WTC11 (cell line): Measurements from ENCODE around the gene RNF150. TPM values are rescaled to one million over a fixed set of nuclear protein-coding genes. Genes with fewer than 3 reads are reported as not detected.

Source experiments
- ATAC-seq: fragments of 200-7000 bp; cut with Tn5 transposase; 2 replicates; pipeline ENCODE4 v1.10.0; 2021; ENCODE audit warnings: mild to moderate bottlenecking, moderate library complexity
- CTCF ChIA-PET: fragments of 300-600 bp; sonication (Branson Sonifier 250); formaldehyde crosslinking; loops from one replicate; lab custom pipeline; 2021; ENCODE audit warnings: antibody characterized with exemption; lab: Charles Lee
- POLR2A ChIA-PET: fragments of 350-600 bp; sonication (Branson Sonifier 250); formaldehyde crosslinking; loops from one replicate; lab custom pipeline; 2021; ENCODE audit warnings: antibody characterized with exemption; lab: Charles Lee
- DNase-seq: peaks from one replicate; pipeline ENCODE4 v3.0.0; 2021; ENCODE audit warnings: low spot score
- H3K27ac Mint-ChIP-seq: 2 replicates; pipeline ENCODE4 v1.8.0; 2021; ENCODE audit warnings: mixed read lengths
- H3K27me3 Mint-ChIP-seq: 2 replicates; pipeline ENCODE4 v1.8.0; 2021; ENCODE audit warnings: low read depth, mild to moderate bottlenecking, moderate library complexity, mixed read lengths
- H3K36me3 Mint-ChIP-seq: 2 replicates; pipeline ENCODE4 v1.8.0; 2021; ENCODE audit warnings: mixed read lengths
- H3K4me1 Mint-ChIP-seq: 2 replicates; pipeline ENCODE4 v1.8.0; 2022; ENCODE audit warnings: mixed read lengths
- H3K4me3 Mint-ChIP-seq: 2 replicates; pipeline ENCODE4 v1.8.0; 2021; ENCODE audit warnings: mild to moderate bottlenecking, moderate library complexity, mixed read lengths
- H3K9me3 Mint-ChIP-seq: 2 replicates; pipeline ENCODE4 v1.8.0; 2021; ENCODE audit warnings: mixed read lengths
- ARID4B ChIP-seq: sonication (generic); formaldehyde crosslinking; IDR thresholded peaks from 2 replicates; pipeline ENCODE4 v1.8.0; 2023; ENCODE audit warnings: missing genetic modification reagents, mild to moderate bottlenecking, borderline replicate concordance
- ETV6 ChIP-seq: sonication (generic); formaldehyde crosslinking; IDR thresholded peaks from 2 replicates; pipeline ENCODE4 v1.8.1; 2022; ENCODE audit warnings: mild to moderate bottlenecking, missing genetic modification reagents
- FOXK1 ChIP-seq: sonication (generic); formaldehyde crosslinking; IDR thresholded peaks from 2 replicates; pipeline ENCODE4 v1.8.0; 2022; ENCODE audit warnings: mild to moderate bottlenecking, moderate library complexity, missing genetic modification reagents
- GABPB1 ChIP-seq: sonication (generic); formaldehyde crosslinking; IDR thresholded peaks from 2 replicates; pipeline ENCODE4 v1.8.1; 2023; ENCODE audit warnings: mild to moderate bottlenecking, missing genetic modification reagents
- IRF2 ChIP-seq: sonication (generic); formaldehyde crosslinking; IDR thresholded peaks from 2 replicates; pipeline ENCODE4 v1.8.0; 2022; ENCODE audit warnings: low read depth, missing genetic modification reagents, borderline replicate concordance
- SMAD4 ChIP-seq: sonication (generic); formaldehyde crosslinking; IDR thresholded peaks from 2 replicates; pipeline ENCODE4 v1.8.0; 2022; ENCODE audit warnings: mild to moderate bottlenecking, missing genetic modification reagents
- TEAD1 ChIP-seq: sonication (generic); formaldehyde crosslinking; IDR thresholded peaks from 2 replicates; pipeline ENCODE4 v1.8.0; 2022; ENCODE audit warnings: mild to moderate bottlenecking, missing genetic modification reagents
- TP53 ChIP-seq: sonication (generic); formaldehyde crosslinking; IDR thresholded peaks from 2 replicates; pipeline ENCODE4 v1.8.1; 2023; ENCODE audit warnings: mild to moderate bottlenecking, missing genetic modification reagents
- ZNF263 ChIP-seq: sonication (generic); formaldehyde crosslinking; IDR thresholded peaks from 2 replicates; pipeline ENCODE4 v1.8.1; 2022; ENCODE audit warnings: low read depth, mild to moderate bottlenecking, moderate library complexity, missing genetic modification reagents
- ZNF532 ChIP-seq: fragments of 250-450 bp; sonication (Bioruptor Pico); IDR thresholded peaks from 2 replicates; pipeline ENCODE4 v1.9.0; 2021; ENCODE audit warnings: mild to moderate bottlenecking, borderline replicate concordance
- total RNA-seq: library from RNA; stranded (reverse); gene quantifications from 3 replicates; pipeline ENCODE4 v1.2.3, GENCODE V29; 2021
- TF ChIP-seq, protein P1 (sequence below): sonication (generic); formaldehyde crosslinking; IDR thresholded peaks from 2 replicates; pipeline ENCODE4 v1.8.0; 2022; ENCODE audit warnings: mild to moderate bottlenecking, missing genetic modification reagents
- TF ChIP-seq, protein P2 (sequence below): fragments of 250-450 bp; sonication (Bioruptor Pico); IDR thresholded peaks from 2 replicates; pipeline ENCODE4 v2.1.2; 2022; ENCODE audit warnings: mild to moderate bottlenecking, moderate library complexity
- TF ChIP-seq, protein P3 (sequence below): sonication (generic); formaldehyde crosslinking; IDR thresholded peaks from 2 replicates; pipeline ENCODE4 v1.8.1; 2023; ENCODE audit warnings: mild to moderate bottlenecking, moderate library complexity, missing genetic modification reagents
- TF ChIP-seq, protein P4 (sequence below): sonication (generic); formaldehyde crosslinking; IDR thresholded peaks from 2 replicates; pipeline ENCODE4 v1.8.1; 2022; ENCODE audit warnings: low read depth, missing genetic modification reagents, borderline replicate concordance
- TF ChIP-seq, protein P5 (sequence below): sonication (generic); formaldehyde crosslinking; IDR thresholded peaks from 2 replicates; pipeline ENCODE4 v1.8.0; 2023; ENCODE audit warnings: missing genetic modification reagents
- TF ChIP-seq, protein P6 (sequence below): sonication (generic); formaldehyde crosslinking; conservative IDR thresholded peaks from 2 replicates; pipeline ENCODE4 v1.8.1; 2022; ENCODE audit warnings: mild to moderate bottlenecking, missing genetic modification reagents

RNF150 gene
- total RNA-seq, 1 experiment from 2014 or later = 5.9 TPM

DNA sequence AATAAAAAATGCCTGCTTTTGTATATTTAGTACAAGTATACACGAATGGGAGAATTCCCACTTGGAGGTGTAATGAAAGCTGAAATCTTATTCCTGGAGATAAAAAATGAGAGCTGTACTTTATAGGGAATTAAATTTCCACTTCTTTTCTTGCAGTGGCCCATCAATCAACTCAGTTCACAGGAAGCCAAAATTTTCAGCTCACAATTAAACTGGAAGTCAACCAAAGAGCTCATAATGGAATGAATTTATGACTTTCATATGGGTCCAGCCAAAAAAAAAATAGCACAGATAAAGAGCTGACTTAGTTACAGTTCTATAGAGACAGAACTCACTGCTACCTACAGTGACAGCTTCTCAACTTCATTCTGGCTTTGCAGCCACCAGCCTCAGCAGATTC lies 261.9 kb downstream of the RNF150 start (continued):
- TF ChIP-seq, protein P1, sequence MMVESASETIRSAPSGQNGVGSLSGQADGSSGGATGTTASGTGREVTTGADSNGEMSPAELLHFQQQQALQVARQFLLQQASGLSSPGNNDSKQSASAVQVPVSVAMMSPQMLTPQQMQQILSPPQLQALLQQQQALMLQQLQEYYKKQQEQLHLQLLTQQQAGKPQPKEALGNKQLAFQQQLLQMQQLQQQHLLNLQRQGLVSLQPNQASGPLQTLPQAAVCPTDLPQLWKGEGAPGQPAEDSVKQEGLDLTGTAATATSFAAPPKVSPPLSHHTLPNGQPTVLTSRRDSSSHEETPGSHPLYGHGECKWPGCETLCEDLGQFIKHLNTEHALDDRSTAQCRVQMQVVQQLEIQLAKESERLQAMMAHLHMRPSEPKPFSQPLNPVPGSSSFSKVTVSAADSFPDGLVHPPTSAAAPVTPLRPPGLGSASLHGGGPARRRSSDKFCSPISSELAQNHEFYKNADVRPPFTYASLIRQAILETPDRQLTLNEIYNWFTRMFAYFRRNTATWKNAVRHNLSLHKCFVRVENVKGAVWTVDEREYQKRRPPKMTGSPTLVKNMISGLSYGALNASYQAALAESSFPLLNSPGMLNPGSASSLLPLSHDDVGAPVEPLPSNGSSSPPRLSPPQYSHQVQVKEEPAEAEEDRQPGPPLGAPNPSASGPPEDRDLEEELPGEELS = no peak
- no peak for TF ChIP-seq IRF2

GRCh38 chr4:140870427-140870826 lies 262.8 kb downstream of the RNF150 start:
- no peak for DNase-seq
- CTCF ChIA-PET = interaction anchor here (0.9 to 1.8 kb wide), 3 partner anchors 13 to 443 kb away, joined by 3 to 9 read pairs (median 6); partner anchors contain the start of genes CLGN and RNF150
- Mint-ChIP-seq H3K27ac (no peak overlapping the region), H3K4me3 (no peak overlapping the region), H3K36me3 (no peaks in the 10 kb centered on the region), H3K4me1 (peaks cover under 1% of the 10 kb centered on the region; the same call in 1 of the 2 replicates), H3K9me3 (no peaks in the 10 kb centered on the region), H3K27me3 (no peaks in the 10 kb centered on the region)
- POLR2A ChIA-PET = interaction anchor here (0.7 to 1.4 kb wide), 2 partner anchors 114 to 263 kb away, joined by 3 read pairs; partner anchors contain the start of genes RNF150 and TBC1D9
- TF ChIP-seq SMAD4 (no peak), TP53 (CRISPR knock-in tag) (no peak), GABPB1 (CRISPR knock-in tag) (no peak), ARID4B (CRISPR knock-in tag) (no peak)
- TF ChIP-seq, protein P2, sequence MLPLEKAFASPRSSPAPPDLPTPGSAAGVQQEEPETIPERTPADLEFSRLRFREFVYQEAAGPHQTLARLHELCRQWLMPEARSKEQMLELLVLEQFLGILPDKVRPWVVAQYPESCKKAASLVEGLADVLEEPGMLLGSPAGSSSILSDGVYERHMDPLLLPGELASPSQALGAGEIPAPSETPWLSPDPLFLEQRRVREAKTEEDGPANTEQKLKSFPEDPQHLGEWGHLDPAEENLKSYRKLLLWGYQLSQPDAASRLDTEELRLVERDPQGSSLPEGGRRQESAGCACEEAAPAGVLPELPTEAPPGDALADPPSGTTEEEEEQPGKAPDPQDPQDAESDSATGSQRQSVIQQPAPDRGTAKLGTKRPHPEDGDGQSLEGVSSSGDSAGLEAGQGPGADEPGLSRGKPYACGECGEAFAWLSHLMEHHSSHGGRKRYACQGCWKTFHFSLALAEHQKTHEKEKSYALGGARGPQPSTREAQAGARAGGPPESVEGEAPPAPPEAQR (CRISPR knock-in tag) = no peak
- no peak for ATAC-seq

DNA sequence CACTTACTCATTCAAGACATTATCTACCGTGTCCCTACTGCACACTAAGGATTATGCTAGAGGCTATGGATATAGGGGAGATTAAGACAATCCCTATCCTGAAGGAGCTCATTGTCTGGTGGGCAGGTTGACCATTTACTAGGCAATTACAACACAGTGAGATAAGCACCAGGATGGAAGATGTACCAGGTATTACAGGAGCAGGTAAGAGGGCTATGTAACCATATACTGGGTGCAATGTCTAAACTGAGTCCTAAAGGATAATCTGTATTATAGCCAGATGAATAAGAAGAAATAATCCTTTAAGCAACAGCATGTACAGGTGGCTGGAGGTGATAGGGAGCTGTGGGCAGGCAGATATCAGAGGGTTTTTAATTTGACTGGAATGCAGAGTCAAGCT lies 263.8 kb downstream of the RNF150 start:
- POLR2A ChIA-PET = interaction anchor here (1.4 kb wide), 1 partner anchor 264 kb away, joined by 3 read pairs; the partner anchor contains the start of gene RNF150
- Mint-ChIP-seq H3K27me3 (no peaks in the 10 kb centered on the region), H3K9me3 (no peaks in the 10 kb centered on the region), H3K36me3 (no peaks in the 10 kb centered on the region), H3K4me3 (no peak overlapping the region), H3K4me1 (no peaks in the 10 kb centered on the region; the same call in 1 of the 2 replicates), H3K27ac (no peak overlapping the region)
- ATAC-seq (no peak), DNase-seq (no peak)
- CTCF ChIA-PET = interaction anchor here (0.9 to 1.8 kb wide), 3 partner anchors 14 to 442 kb away, joined by 3 to 9 read pairs (median 6); partner anchors contain the start of genes CLGN and RNF150
- TF ChIP-seq ZNF532 (CRISPR knock-in tag) = no peak
- no peak for TF ChIP-seq TEAD1 (CRISPR knock-in tag)
- TF ChIP-seq, protein P3, sequence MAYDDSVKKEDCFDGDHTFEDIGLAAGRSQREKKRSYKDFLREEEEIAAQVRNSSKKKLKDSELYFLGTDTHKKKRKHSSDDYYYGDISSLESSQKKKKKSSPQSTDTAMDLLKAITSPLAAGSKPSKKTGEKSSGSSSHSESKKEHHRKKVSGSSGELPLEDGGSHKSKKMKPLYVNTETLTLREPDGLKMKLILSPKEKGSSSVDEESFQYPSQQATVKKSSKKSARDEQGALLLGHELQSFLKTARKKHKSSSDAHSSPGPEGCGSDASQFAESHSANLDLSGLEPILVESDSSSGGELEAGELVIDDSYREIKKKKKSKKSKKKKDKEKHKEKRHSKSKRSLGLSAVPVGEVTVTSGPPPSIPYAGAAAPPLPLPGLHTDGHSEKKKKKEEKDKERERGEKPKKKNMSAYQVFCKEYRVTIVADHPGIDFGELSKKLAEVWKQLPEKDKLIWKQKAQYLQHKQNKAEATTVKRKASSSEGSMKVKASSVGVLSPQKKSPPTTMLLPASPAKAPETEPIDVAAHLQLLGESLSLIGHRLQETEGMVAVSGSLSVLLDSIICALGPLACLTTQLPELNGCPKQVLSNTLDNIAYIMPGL = no peak
- no peak for TF ChIP-seq ZNF263 (CRISPR knock-in tag)
- no peak for TF ChIP-seq ETV6 (CRISPR knock-in tag)
- TF ChIP-seq FOXK1 (CRISPR knock-in tag) = no peak
- TF ChIP-seq, protein P4, sequence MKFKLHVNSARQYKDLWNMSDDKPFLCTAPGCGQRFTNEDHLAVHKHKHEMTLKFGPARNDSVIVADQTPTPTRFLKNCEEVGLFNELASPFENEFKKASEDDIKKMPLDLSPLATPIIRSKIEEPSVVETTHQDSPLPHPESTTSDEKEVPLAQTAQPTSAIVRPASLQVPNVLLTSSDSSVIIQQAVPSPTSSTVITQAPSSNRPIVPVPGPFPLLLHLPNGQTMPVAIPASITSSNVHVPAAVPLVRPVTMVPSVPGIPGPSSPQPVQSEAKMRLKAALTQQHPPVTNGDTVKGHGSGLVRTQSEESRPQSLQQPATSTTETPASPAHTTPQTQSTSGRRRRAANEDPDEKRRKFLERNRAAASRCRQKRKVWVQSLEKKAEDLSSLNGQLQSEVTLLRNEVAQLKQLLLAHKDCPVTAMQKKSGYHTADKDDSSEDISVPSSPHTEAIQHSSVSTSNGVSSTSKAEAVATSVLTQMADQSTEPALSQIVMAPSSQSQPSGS (CRISPR knock-in tag) = no peak
- TF ChIP-seq, protein P5, sequence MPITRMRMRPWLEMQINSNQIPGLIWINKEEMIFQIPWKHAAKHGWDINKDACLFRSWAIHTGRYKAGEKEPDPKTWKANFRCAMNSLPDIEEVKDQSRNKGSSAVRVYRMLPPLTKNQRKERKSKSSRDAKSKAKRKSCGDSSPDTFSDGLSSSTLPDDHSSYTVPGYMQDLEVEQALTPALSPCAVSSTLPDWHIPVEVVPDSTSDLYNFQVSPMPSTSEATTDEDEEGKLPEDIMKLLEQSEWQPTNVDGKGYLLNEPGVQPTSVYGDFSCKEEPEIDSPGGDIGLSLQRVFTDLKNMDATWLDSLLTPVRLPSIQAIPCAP = no peak
- TF ChIP-seq, protein P6, sequence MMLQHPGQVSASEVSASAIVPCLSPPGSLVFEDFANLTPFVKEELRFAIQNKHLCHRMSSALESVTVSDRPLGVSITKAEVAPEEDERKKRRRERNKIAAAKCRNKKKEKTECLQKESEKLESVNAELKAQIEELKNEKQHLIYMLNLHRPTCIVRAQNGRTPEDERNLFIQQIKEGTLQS (CRISPR knock-in tag) = no peak
